Stimulated activated CD8-positive, alpha-beta memory T cell treated with anti-CD3 and anti-CD28 coated beads, Interleukin-12 subunit alpha, Interleukin-12 subunit beta, amount 100 ng/mL, for 4 hours (primary cell): ENCODE measurements around the gene SMAD2.
"Not testable (repeated sequence)": the region's sequence is repeated elsewhere in the genome, so short reads cannot be mapped to it uniquely, and the experiment has no call there.

Source experiments
- DNase-seq: peaks from one replicate; pipeline ENCODE4 v3.0.0-alpha.2; 2020; ENCODE audit warnings: low read depth

Gene SMAD2

GRCh38 chr18:47930199-47930930, at the start of gene SMAD2:
Gene SMAD2, minus strand, starts transcription at chr18:47930659. Its CDS starts 33,903 bp downstream, at chr18:47896756.
- peak; percentile 70 for DNase-seq

- DNase-seq: no peak
These were observed 49.2 kb upstream of the SMAD2 start for GRCh38 chr18:47979611-47980200.

- DNase-seq: no peak
These were observed 48.1 kb upstream of the SMAD2 start for GRCh38 chr18:47978603-47979002.

- DNase-seq: no peak
These were observed 47.7 kb upstream of the SMAD2 start for GRCh38 chr18:47978141-47978540.

- no peak for DNase-seq
These were observed 45.2 kb upstream of the SMAD2 start for GRCh38 chr18:47975701-47976100.

GRCh38 chr18:47975105-47975504, 44.6 kb upstream of the SMAD2 start:
- DNase-seq: no peak

GRCh38 chr18:47970664-47971531, 40.4 kb upstream of the SMAD2 start:
- DNase-seq: no peak

GRCh38 chr18:47969816-47970215, 39.4 kb upstream of the SMAD2 start:
- DNase-seq: no peak

- DNase-seq: no peak
These were observed 38.3 kb upstream of the SMAD2 start for GRCh38 chr18:47968721-47969120.

- DNase-seq: no peak
These were observed 37.7 kb upstream of the SMAD2 start for GRCh38 chr18:47968006-47968676.

GRCh38 chr18:47964053-47964452, 33.6 kb upstream of the SMAD2 start:
- DNase-seq: no peak

GRCh38 chr18:47961003-47961402, 30.5 kb upstream of the SMAD2 start:
- DNase-seq: not testable (repeated sequence)

GRCh38 chr18:47953471-47953931, 23.0 kb upstream of the SMAD2 start:
- no peak for DNase-seq

- DNase-seq: no peak
These were observed 20.1 kb upstream of the SMAD2 start for GRCh38 chr18:47950511-47950910.

- DNase-seq: no peak
These were observed 18.7 kb upstream of the SMAD2 start for GRCh38 chr18:47949202-47949601.

GRCh38 chr18:47946889-47947288, 16.4 kb upstream of the SMAD2 start:
- DNase-seq: no peak

- no peak for DNase-seq
These were observed 14.8 kb upstream of the SMAD2 start for GRCh38 chr18:47944972-47945852.

GRCh38 chr18:47936952-47937351, 6.5 kb upstream of the SMAD2 start:
- no peak for DNase-seq

- DNase-seq: no peak
These were observed 5.0 kb upstream of the SMAD2 start for GRCh38 chr18:47935321-47936055.

GRCh38 chr18:47932603-47933002, 2.1 kb upstream of the SMAD2 start:
- no peak for DNase-seq
